ENCODE data around the gene CNTNAP2.

CNTNAP2 gene

GRCh38 chr7:147022056-147022455, 905.5 kb downstream of the CNTNAP2 start (continued):
- TF ChIP-seq ZNF280C (tag by site-specific recombination; IDR thresholded peaks at IDR 0.05) (no peak), ZNF24 (tag by site-specific recombination; IDR thresholded peaks at IDR 0.05) (no peak), SETDB1 (IDR thresholded peaks at IDR 0.05; ENCODE audit: insufficient read length, low read length) (no peak), ZBTB11 (tag by site-specific recombination; conservative IDR thresholded peaks at IDR 0.05; ENCODE audit: low read depth) (no peak), ZNF394 (tag by site-specific recombination; IDR thresholded peaks at IDR 0.05; ENCODE audit: borderline replicate concordance) (no peak), SP7 (tag by site-specific recombination; IDR thresholded peaks at IDR 0.05) (no peak), ZNF600 (tag by site-specific recombination; IDR thresholded peaks at IDR 0.05) (no peak), ZNF626 (tag by site-specific recombination; IDR thresholded peaks at IDR 0.05) (no peak), ZNF692 (tag by site-specific recombination; IDR thresholded peaks at IDR 0.05) (no peak), SCRT1 (tag by site-specific recombination; IDR thresholded peaks at IDR 0.05; ENCODE audit: borderline replicate concordance) (no peak)

- Histone ChIP-seq H3K9me3 (ENCODE audit: control insufficient read depth, insufficient read depth, low read depth, low read length) (no peaks in the 10 kb centered on the region), H3K36me3 (ENCODE audit: control insufficient read depth in 2 of 2, insufficient read depth in 1 of 2, low read length in 2 of 2) (no peaks in the 10 kb centered on the region), H3K4me1 (ENCODE audit: control insufficient read depth, insufficient read depth, low read length) (no peaks in the 10 kb centered on the region), H3K27ac (ENCODE audit: extremely low read depth, low read depth, low read length) (no peak overlapping the region), H3K4me3 (ENCODE audit: low read depth, low read length) (no peak overlapping the region)
- no peak for TF ChIP-seq ZNF311 (tag by site-specific recombination; IDR thresholded peaks at IDR 0.05; ENCODE audit: borderline replicate concordance)
- TF ChIP-seq MZF1 (tag by site-specific recombination; IDR thresholded peaks at IDR 0.05; ENCODE audit: borderline replicate concordance) = no peak
- no peak for TF ChIP-seq ZNF155 (tag by site-specific recombination; IDR thresholded peaks at IDR 0.05)
- no peak for TF ChIP-seq KLF7 (tag by site-specific recombination; IDR thresholded peaks at IDR 0.05; ENCODE audit: borderline replicate concordance)
- no peak for TF ChIP-seq ZNF169 (tag by site-specific recombination; IDR thresholded peaks at IDR 0.05)
- TF ChIP-seq ZNF76 (tag by site-specific recombination; IDR thresholded peaks at IDR 0.05; ENCODE audit: borderline replicate concordance, low read depth) = no peak
- POLR2A ChIA-PET = no interaction called here
- CTCF ChIA-PET = no interaction called here
Observed at GRCh38 chr7:147023440-147023839, 906.8 kb downstream of the CNTNAP2 start.

- ChIA-PET POLR2A (no interaction called here), CTCF (interaction anchor here (0.7 kb wide), 1 partner anchor 372 kb away, joined by 3 read pairs; no protein-coding TSS in a partner anchor)
- Histone ChIP-seq H3K9me3 (ENCODE audit: control insufficient read depth, insufficient read depth, low read depth, low read length) (no peaks in the 10 kb centered on the region), H3K36me3 (ENCODE audit: control insufficient read depth in 2 of 2, insufficient read depth in 1 of 2, low read length in 2 of 2) (no peaks in the 10 kb centered on the region), H3K4me3 (ENCODE audit: low read depth, low read length) (no peak overlapping the region), H3K27ac (ENCODE audit: extremely low read depth, low read depth, low read length) (no peak overlapping the region), H3K4me1 (ENCODE audit: control insufficient read depth, insufficient read depth, low read length) (no peaks in the 10 kb centered on the region)
- TF ChIP-seq ZNF280D (tag by site-specific recombination; IDR thresholded peaks at IDR 0.05) (no peak), ZNF362 (tag by site-specific recombination; IDR thresholded peaks at IDR 0.05) (no peak), ZNF785 (tag by site-specific recombination; IDR thresholded peaks at IDR 0.05) (no peak), ZNF660 (tag by site-specific recombination; IDR thresholded peaks at IDR 0.05) (no peak), ZBTB1 (tag by site-specific recombination; IDR thresholded peaks at IDR 0.05) (no peak), ZNF747 (tag by site-specific recombination; IDR thresholded peaks at IDR 0.05) (no peak), ZNF629 (tag by site-specific recombination; IDR thresholded peaks at IDR 0.05) (no peak), ZNF121 (tag by site-specific recombination; IDR thresholded peaks at IDR 0.05) (no peak)
Observed at GRCh38 chr7:147029953-147030352, 913.4 kb downstream of the CNTNAP2 start.
